HG03060 (cell line): ENCODE results near the gene NRL.
A peak's percentile ranks its signal among the peaks of the same experiment; 100 is the strongest.

Source experiments
- ATAC-seq: cut with Tn5 transposase; IDR thresholded peaks from one replicate; pipeline ENCODE4 v1.9.1; 2021; ENCODE audit warnings: low read depth, moderate number of reproducible peaks; ENCODE audit not compliant: unreplicated experiment

The NRL gene

DNA sequence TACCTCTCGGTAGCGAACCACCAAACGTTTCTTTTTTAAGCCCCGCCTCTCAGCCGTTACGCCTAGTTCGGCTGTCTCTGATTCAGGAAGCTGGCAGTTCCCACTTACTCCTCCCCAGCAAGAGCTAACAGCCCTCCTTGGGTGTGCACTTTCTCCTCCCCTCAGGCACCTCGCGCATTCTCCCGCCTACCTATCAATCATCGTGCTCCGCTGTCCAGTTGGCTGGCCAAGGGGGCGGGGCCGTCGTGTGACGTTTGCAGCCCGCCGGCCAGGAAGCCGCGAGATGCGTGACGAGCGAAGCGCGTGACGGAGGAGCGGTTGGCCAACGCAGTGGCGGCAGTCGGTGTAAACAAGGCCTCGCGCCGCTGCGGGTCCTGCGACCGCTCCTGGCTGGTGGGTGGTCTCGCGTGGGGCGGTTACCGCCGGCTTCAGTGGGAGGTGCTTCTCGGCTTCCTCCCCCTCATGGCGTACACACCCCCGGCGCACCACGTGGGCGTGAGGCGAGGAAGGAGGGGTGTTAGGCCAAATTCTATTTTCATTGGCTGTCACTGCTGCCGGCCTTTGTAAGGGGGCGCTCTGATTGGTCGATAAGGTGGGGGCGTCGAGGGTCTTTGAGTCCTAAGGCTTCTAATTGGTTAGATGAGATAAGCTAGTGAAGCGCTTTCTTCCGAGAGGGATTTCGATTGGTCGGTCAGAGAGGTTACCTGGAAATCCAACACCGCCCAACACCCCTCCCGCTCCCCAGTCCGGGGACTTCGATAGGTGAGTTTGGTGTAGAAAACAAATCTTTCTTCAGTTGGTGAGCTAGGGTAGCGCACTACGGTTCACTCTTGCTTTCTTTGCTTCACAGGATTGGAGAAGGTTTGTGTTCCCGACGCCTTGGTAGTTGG lies at the start of gene NRL, which contains the start of gene DCAF11:
Gene NRL, minus strand, starts transcription at position 418 of the 890 bp plus-strand sequence. CDS start 32,101 bp downstream, outside the sequence.
Gene DCAF11, plus strand, starts transcription at position 246 of the 890 bp plus-strand sequence. CDS start 818 bp downstream, outside the sequence.
- ATAC-seq = peak; percentile 81

DNA sequence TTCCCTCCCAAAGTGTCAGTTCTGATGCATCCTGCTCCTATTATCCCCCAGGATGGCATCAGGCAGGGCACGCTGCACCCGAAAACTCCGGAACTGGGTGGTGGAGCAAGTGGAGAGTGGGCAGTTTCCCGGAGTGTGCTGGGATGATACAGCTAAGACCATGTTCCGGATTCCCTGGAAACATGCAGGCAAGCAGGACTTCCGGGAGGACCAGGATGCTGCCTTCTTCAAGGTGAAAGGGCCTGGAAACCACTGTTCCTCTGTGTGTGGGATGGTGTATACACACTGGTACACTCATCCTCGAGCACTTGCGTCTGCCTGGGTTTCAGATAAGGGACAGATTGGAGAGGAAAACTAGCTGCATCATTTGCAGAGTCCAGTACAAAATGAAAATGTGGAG lies 47.3 kb upstream of the NRL start:
- ATAC-seq = no peak

DNA sequence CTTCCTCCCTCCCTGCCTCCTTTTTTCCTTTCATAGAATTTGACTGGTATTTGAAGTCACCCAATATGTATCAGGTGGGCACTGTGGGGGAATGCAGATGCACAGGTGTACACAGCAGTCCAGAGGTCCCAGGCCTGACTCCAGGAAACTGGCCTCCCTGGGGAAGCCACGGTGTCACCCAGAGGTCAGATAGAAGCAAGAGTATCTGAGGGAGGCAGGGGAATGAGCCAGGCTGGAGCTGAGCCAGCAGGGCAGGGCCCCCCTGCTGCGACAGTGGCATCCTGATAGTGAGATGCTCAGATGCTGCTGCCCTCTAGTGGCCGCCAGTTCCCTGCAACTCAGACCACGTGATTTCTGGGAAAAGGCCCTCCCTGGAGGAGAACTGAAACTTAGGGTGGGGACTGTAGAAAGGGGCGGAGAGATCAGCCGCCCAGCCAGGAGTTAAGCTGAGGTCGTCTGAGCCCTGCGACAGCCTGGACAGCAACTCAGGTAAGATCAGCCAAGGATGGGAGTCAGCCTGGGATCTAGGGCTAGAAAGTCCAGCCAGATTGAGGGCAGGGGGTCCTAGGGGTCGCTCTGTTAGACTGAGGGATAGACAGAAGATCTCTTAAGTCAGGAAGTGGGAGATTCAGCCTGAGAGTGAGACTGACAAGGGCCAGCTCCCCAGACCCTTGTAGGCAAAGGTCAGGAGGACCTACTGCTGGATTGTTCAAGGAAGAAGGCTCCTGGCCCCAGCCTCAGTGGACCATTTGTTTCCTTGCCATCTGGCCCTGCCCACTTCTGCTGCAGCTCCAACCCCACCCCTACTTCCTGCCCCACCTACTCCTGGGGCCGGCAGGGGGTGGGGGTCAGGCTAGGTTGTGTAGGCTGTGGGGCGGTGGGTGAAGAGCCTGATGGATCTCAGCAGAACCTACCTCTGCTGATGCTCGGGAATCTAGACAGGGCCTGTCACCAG lies 46.4 kb upstream of the NRL start, which contains the start of gene IRF9:
Gene IRF9, plus strand, starts transcription at position 416 of the 955 bp plus-strand sequence. CDS start 880 bp downstream, outside the sequence.
- ATAC-seq = peak; percentile 59

DNA sequence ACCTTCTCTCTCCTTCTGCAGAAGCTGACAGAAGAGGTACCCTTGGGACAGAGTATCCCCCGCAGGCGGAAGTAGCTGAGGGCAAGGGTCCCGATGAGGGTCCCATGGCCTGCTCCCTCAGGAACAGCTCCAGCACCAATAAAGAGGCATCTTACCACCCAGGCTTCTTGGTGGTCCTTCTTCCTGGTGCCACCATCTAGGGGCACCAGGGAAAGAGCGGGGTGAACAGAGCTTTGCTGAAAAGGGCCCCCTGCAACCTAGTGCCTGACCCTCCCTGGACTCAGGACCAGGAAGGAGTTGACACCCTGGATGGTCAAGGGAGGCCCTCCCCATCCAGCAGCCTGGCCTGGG lies 45.7 kb upstream of the NRL start:
- no peak for ATAC-seq

DNA sequence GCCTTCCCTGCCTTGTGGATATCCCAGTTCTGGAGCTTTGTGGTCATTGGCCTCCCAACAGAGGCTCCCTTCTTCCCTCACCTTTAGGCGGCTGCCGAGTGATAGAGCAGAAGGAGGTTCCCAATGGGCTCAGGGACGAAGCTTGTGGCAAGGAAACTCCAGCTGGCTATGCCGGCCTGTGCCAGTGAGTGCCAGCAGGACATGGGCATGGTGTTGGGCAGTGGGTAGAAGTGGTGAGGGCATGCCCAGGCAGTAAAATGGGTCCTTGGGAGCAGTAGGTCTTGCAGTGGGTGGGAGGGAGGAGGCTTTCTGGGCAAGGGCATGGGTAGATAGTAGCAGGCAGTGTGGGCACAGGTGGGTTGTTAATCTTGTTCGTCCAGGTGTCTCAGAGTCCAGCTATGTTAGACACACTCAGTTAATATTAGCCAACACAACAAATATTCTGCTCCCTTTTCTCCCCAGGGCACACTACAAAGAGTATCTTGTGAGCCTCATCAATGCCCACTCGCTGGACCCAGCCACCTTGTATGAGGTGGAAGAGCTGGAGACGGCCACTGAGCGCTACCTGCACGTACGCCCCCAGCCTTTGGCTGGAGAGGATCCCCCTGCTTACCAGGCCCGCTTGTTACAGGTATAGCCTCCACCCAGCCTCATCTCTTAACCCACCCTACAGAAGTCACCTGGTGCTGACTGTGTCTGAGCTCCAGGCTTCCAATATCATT lies 45.2 kb upstream of the NRL start:
- ATAC-seq = no peak

DNA sequence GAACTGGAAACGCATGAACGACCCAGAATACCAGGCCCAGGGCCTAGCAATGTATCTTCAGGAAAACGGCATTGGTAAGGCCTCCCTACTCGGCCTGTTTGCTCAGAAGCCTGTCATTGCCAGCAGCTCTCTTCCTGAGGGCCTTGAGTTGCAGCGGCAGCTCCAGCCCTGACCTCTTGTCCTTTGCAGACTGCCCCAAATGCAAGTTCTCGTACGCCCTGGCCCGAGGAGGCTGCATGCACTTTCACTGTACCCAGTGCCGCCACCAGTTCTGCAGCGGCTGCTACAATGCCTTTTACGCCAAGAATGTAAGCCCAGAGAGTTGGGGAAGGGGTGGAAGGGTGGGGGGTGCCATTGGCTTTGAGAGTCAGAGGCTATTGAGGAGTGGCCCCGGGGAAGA lies 42.6 kb upstream of the NRL start:
- ATAC-seq = no peak

DNA sequence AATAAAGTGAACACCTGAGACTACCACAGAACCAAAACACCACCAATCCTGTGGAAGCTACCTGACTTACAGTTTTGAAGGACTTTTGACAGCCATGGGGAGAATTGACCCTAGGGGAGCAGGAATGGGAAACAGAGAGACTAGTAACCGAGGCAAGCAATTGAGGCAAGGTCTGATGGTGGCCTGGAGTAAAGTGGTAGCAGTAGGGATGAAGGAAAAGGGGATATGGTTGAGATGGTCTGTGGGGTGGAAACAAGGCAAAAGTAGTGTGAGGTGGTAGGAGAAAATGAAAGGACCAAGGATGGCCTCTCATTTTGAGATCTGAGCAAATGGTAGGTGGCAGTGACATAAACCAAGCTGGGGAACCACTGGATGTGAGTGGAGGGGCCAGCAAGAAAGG lies 42.1 kb upstream of the NRL start:
- ATAC-seq = no peak

DNA sequence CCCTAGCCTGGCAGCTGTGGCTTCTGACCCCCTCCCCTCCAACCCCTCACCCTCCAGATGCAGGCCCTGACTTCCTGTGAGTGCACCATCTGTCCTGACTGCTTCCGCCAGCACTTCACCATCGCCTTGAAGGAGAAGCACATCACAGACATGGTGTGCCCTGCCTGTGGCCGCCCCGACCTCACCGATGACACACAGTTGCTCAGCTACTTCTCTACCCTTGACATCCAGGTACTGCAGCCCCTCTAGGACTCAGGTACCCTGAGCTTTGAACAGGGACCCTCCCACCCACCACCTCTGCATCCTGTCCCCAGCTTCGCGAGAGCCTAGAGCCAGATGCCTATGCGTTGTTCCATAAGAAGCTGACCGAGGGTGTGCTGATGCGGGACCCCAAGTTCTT lies 40.4 kb upstream of the NRL start:
- ATAC-seq = no peak

DNA sequence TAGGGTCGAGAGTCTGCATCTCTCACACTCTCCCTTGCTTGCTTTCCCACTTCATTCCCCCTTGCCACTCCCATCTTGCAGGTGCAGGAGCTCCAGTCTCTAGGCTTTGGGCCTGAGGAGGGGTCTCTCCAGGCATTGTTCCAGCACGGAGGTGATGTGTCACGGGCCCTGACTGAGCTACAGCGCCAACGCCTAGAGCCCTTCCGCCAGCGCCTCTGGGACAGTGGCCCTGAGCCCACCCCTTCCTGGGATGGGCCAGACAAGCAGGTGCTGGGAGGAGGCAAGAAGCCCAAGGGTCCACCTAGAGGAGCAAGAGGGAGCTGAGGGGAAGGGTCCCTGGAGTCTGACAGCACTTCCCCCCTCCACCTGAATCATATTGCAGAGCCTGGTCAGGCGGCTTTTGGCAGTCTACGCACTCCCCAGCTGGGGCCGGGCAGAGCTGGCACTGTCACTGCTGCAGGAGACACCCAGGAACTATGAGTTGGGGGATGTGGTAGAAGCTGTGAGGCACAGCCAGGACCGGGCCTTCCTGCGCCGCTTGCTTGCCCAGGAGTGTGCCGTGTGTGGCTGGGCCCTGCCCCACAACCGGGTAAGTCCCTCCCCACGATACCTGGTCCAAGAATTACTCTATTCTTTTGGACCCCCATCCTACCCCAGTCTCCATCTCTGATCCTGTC lies 36.8 kb upstream of the NRL start:
- ATAC-seq = no peak

DNA sequence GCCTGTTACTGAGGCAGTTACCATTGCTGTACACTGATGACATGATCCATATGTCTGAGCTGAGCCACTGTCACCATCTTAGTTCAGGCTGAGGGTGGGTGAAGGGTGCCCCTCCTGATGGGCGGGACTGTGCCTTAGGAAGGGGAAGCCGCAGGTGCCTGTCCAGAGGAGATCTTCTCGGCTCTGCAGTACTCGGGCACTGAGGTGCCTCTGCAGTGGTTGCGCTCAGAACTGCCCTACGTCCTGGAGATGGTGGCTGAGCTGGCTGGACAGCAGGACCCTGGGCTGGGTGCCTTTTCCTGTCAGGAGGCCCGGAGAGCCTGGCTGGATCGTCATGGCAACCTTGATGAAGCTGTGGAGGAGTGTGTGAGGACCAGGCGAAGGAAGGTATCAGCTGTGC lies 36.2 kb upstream of the NRL start:
- ATAC-seq = no peak

DNA sequence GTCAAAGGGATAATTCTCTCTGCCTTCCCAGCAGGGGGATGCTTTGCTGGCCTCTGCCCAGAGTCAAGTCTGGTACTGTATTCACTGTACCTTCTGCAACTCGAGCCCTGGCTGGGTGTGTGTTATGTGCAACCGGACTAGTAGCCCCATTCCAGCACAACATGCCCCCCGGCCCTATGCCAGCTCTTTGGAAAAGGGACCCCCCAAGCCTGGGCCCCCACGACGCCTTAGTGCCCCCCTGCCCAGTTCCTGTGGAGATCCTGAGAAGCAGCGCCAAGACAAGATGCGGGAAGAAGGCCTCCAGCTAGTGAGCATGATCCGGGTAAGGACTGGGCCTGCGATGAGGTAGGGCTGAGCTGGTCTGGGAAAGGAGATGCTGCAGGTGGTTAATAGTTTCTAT lies 35.8 kb upstream of the NRL start:
- ATAC-seq = no peak

DNA sequence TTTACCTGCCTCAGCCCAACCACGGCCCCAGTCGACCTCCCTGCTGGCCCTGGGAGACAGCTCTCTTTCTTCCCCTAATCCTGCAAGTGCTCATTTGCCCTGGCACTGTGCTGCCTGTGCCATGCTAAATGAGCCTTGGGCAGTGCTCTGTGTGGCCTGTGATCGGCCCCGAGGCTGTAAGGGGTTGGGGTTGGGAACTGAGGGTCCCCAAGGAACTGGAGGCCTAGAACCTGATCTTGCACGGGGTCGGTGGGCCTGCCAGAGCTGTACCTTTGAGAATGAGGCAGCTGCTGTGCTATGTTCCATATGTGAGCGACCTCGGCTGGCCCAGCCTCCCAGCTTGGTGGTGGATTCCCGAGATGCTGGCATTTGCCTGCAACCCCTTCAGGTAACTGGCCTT lies 35.3 kb upstream of the NRL start:
- no peak for ATAC-seq

DNA sequence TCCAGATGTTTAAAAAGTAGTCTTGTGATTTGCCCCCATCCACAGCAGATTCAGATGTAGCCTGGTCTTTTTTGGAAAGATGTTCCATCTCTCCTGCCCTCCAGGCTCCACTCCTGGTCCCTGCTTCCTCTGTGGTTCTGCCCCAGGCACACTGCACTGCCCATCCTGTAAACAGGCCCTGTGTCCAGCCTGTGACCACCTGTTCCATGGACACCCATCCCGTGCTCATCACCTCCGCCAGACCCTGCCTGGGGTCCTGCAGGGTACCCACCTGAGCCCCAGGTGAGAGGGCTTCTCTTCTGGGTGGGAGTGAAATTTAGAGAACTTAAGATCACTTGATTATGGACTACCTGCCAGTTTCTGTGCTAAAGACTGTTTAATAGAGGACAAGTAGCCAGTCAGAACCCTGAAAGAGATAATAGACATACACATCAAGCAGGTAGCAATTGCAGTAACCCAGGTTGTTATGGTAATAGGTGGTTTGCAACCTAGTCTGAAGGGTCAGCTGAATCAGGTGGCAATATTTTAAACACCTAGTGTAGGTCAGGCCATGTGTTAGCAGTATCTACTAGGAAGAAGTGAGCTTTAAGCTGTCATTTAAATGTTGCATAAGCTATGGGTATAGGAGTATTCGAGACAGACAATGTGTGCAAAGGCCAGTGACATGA lies 34.7 kb upstream of the NRL start:
- ATAC-seq = no peak

DNA sequence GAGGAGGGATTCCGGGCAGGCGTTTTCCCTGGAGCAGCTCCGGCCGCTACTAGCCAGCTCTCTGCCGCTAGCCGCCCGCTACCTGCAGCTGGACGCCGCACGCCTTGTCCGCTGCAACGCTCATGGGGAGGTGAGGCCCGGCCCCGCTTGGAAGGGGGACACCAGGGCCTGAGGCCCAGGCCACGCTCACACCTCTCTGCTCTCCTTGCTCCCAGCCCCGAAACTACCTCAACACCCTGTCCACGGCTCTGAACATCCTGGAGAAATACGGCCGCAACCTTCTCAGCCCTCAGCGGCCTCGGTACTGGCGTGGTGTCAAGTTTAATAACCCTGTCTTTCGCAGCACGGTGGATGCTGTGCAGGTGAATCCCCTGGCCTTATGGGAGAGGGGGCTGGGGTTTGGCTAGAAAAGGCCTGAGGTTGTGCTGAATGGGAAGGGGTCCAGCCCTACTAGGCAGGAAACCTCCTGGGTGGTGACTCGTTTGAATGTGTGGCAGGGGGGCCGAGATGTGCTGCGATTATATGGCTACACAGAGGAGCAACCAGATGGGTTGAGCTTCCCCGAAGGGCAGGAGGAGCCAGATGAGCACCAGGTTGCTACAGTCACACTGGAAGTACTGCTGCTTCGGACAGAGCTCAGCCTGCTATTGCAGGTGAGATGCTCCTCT lies 33.1 kb upstream of the NRL start:
- no peak for ATAC-seq

DNA sequence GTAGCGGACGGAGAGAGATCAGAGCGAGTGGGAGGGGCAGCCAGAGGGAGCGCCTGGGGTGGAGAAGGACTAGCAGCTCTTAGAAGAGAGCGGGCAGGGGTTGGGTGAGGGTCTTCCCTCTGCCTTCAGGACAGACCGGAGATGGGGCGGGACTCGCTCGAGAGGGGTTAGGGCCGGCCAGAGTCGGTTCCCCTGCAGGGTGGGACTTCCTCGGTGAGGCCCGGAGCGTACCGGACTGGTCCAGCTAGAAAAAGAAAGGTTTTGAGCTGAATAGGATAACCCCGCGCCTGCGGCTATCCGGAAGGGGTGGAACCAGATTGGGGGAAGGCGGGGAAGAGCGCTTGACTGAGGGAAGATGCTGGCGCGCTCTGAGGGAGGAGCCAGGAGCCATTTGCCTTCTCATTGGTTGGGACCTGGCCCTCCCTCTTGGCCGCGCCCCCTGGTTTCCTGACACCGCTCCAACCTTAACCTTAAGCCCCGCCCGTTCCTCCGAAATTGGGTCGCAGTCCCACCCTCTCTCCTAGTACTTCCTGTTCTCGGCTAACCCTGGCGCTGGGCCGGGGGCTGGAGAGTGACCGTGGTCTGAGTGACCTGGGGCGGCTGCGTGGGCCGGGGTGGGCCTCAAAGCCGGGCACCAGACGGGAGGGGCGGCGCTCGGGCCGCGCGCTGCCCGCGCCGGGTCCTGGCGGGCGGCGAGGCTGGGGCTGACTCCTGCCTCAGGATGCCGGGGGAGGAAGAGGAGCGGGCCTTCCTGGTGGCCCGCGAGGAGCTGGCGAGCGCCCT lies 32.4 kb upstream of the NRL start, which contains the start of gene RNF31:
Gene RNF31, plus strand, starts transcription at position 521 of the 783 bp plus-strand sequence. Its CDS starts 201 bp downstream, at position 722.
- peak; percentile 56 for ATAC-seq

DNA sequence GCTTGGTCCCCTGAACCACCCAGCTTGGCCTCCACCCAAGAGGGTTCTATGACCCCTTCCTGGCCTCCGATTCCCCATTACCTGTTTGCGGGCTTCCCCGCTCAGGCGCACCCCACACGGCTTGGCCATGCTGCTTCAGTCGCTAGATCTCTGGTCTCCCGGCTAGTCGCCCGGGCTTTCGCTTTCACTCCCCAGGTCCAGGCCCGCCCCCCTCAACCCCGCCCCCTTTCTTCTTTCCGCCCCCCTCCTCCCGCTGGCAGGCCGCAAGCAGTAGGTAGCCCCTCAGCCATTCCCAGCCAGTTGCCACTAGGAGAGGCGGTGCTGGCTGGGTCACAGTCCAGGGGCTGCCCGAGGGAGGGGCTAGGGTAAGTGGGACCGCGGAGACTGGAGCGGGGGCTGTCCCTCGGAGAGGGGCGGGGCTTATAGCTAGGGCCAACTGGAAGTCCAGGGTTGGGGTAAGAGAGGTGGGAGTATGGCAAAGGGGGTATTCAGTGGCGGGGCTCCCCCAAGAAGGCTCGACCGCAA lies 31.8 kb upstream of the NRL start, which contains the start of gene PSME2:
Gene PSME2, minus strand, starts transcription at position 158 of the 525 bp plus-strand sequence. Its CDS starts 29 bp downstream, at position 129.
- peak; percentile 50 for ATAC-seq

DNA sequence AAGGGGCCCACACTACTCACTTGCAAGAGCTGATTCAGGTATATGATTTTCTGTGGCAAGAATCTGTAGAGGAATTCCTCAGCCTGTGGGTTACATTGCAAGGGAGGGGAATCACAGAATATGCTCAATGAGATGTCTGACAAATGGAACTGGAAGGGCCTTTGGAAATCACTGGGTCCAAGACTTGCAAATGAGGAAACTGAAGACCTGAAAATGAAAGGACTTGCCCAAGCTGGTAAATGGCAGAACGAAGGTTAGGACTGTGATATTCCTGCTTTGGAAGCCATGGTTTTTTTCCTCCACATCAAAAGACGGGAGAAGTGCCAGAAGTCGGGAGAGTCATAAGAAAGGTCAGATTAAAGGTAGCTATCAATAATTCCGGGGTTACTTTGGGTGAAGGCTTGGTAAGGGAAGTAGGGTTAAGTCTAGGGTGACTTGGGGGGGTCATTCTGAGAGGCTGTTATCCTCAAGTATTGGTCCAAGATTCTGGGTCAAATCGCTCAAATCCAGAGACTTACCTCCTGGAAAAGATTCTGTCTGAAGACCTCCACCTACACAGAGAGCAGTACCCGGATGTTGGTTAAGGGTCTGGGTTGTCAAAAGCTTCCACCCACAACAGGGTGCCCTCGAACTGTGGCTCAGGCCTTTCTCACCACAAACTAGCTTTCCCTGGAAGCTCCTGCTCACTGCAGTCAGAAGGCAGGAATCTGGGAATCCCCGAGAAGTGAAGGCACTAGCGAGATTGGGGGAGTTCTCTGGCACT lies 31.1 kb upstream of the NRL start:
- no peak for ATAC-seq
